ENCODE data around the gene PARP14. TPM values are rescaled to one million over a fixed set of nuclear protein-coding genes. Genes with fewer than 3 reads are reported as not detected.

Gene PARP14
- total and polyA plus RNA-seq, 2 experiments from 2014 or later, result 8.5 to 33.1 TPM

- H3K4me3 ChIP-seq, result no peak overlapping the region
- H3K27ac ChIP-seq, result no peak overlapping the region
- H3K79me2 ChIP-seq, result no peaks in the 10 kb centered on the region
- WGBS (ENCODE audit: low lambda C conversion rate, missing lambda C conversion rate), result 96% methylated on average over 2 of the region's 2 CpGs
- no peaks in the 10 kb centered on the region for H3K9me2 ChIP-seq (replicated peaks; ENCODE audit: insufficient read depth)
- no peaks in the 10 kb centered on the region for H3K4me1 ChIP-seq (ENCODE audit: insufficient read depth)
- no peaks in the 10 kb centered on the region for H3K9me3 ChIP-seq (ENCODE audit: low read depth)
- H3K4me2 ChIP-seq, result no peak overlapping the region
- no peak for TF ChIP-seq EZH2 (IDR thresholded peaks at IDR 0.05; ENCODE audit: borderline replicate concordance)
- TF ChIP-seq CTCF (IDR thresholded peaks at IDR 0.05; ENCODE audit: poor library complexity), result no peak
- TF ChIP-seq EZH2phosphoT487 (IDR thresholded peaks at IDR 0.05; ENCODE audit: low read depth, severe bottlenecking, unreplicated experiment), result no peak
- DNase-seq (ENCODE audit: low spot score), result no peak
- no peaks in the 10 kb centered on the region for H3K36me3 ChIP-seq (replicated peaks; ENCODE audit: insufficient read depth, low read depth)
- no peaks in the 10 kb centered on the region for H4K20me1 ChIP-seq (ENCODE audit: insufficient read depth, poor library complexity, severe bottlenecking)
- no peaks in the 10 kb centered on the region for H3K27me3 ChIP-seq
- no peak overlapping the region for H2AFZ ChIP-seq
Measured at GRCh38 chr3:122671553-122671952, 9.1 kb upstream of the PARP14 start.

- WGBS (ENCODE audit: low lambda C conversion rate, missing lambda C conversion rate), result 72% methylated on average over 3 of the region's 3 CpGs
- no peaks in the 10 kb centered on the region for H3K36me3 ChIP-seq (replicated peaks; ENCODE audit: insufficient read depth, low read depth)
- no peaks in the 10 kb centered on the region for H4K20me1 ChIP-seq (ENCODE audit: insufficient read depth, poor library complexity, severe bottlenecking)
- H3K9me3 ChIP-seq (ENCODE audit: low read depth), result no peaks in the 10 kb centered on the region
- H3K4me1 ChIP-seq (ENCODE audit: insufficient read depth), result peaks cover 1% of the 10 kb centered on the region
- no peaks in the 10 kb centered on the region for H3K27me3 ChIP-seq
- H3K4me2 ChIP-seq, result no peak overlapping the region
- no peak overlapping the region for H3K27ac ChIP-seq
- H3K4me3 ChIP-seq, result no peak overlapping the region
- no peak for TF ChIP-seq CTCF (IDR thresholded peaks at IDR 0.05; ENCODE audit: poor library complexity)
- TF ChIP-seq EZH2phosphoT487 (IDR thresholded peaks at IDR 0.05; ENCODE audit: low read depth, severe bottlenecking, unreplicated experiment), result no peak
- no peak for TF ChIP-seq EZH2 (IDR thresholded peaks at IDR 0.05; ENCODE audit: borderline replicate concordance)
- no peaks in the 10 kb centered on the region for H3K79me2 ChIP-seq
- H2AFZ ChIP-seq, result no peak overlapping the region
- DNase-seq (ENCODE audit: low spot score), result no peak
- H3K9me2 ChIP-seq (replicated peaks; ENCODE audit: insufficient read depth), result no peaks in the 10 kb centered on the region
Measured at GRCh38 chr3:122674339-122674738, 6.3 kb upstream of the PARP14 start.

- 66% methylated on average over 2 of the region's 2 CpGs for WGBS (ENCODE audit: low lambda C conversion rate, missing lambda C conversion rate)
- H4K20me1 ChIP-seq (ENCODE audit: insufficient read depth, poor library complexity, severe bottlenecking), result no peaks in the 10 kb centered on the region
Measured at GRCh38 chr3:122676759-122677158, 3.9 kb upstream of the PARP14 start.

More at GRCh38 chr3:122676759-122677158, 3.9 kb upstream of the PARP14 start:
- Histone ChIP-seq H3K4me3 (no peak overlapping the region), H3K9me2 (replicated peaks; ENCODE audit: insufficient read depth) (no peaks in the 10 kb centered on the region), H2AFZ (no peak overlapping the region), H3K4me1 (ENCODE audit: insufficient read depth) (peaks cover 17% of the 10 kb centered on the region), H3K4me2 (no peak overlapping the region), H3K36me3 (replicated peaks; ENCODE audit: insufficient read depth, low read depth) (no peaks in the 10 kb centered on the region), H3K79me2 (peaks cover 8% of the 10 kb centered on the region), H3K27ac (no peak overlapping the region), H3K9me3 (ENCODE audit: low read depth) (no peaks in the 10 kb centered on the region), H3K27me3 (no peaks in the 10 kb centered on the region)
- TF ChIP-seq EZH2 (IDR thresholded peaks at IDR 0.05; ENCODE audit: borderline replicate concordance), result no peak
- TF ChIP-seq EZH2phosphoT487 (IDR thresholded peaks at IDR 0.05; ENCODE audit: low read depth, severe bottlenecking, unreplicated experiment), result no peak
- no peak for TF ChIP-seq CTCF (IDR thresholded peaks at IDR 0.05; ENCODE audit: poor library complexity)
- no peak for DNase-seq (ENCODE audit: low spot score)

Measured in hepatocyte (in vitro differentiated cells).